GM12891 (cell line): ENCODE data around the gene SELL.
"Not testable (repeated sequence)": the region's sequence is repeated elsewhere in the genome, so short reads cannot be mapped to it uniquely, and the experiment has no call there.

Experiments used
- PAX5 ChIP-seq: IDR thresholded peaks from 2 replicates; pipeline ENCODE4 v1.6.1; 2011; ENCODE audit warnings: low read length, moderate library complexity, mild to moderate bottlenecking; ENCODE audit not compliant: insufficient read depth, severe bottlenecking
- POLR2A ChIP-seq: IDR thresholded peaks from 2 replicates; pipeline ENCODE4 v1.6.1; 2011; ENCODE audit warnings: low read depth, low read length, control low read depth
- POLR2AphosphoS5 ChIP-seq: IDR thresholded peaks from 2 replicates; pipeline ENCODE4 v1.6.1; 2011; ENCODE audit warnings: low read depth, low read length, control low read depth
- POU2F2 ChIP-seq: IDR thresholded peaks from 2 replicates; pipeline ENCODE4 v1.6.1; 2011; ENCODE audit warnings: low read depth, mild to moderate bottlenecking, control low read depth, low read length, moderate library complexity
- SPI1 ChIP-seq: IDR thresholded peaks from 2 replicates; pipeline ENCODE4 v1.6.1; 2011; ENCODE audit warnings: low read depth, low read length, control low read depth

GRCh38 chr1:169715100-169715499 lies 3.7 kb upstream of the SELL start:
- TF ChIP-seq POLR2A, POLR2AphosphoS5, POU2F2, PAX5, SPI1: not testable (repeated sequence)
